WTC11 (cell line): ENCODE results near the gene WDFY3. TPM values are rescaled to one million over a fixed set of nuclear protein-coding genes. Genes with fewer than 3 reads are reported as not detected.

Experiments used
- ATAC-seq: fragments of 200-7000 bp; cut with Tn5 transposase; 2 replicates; pipeline ENCODE4 v1.10.0; 2021; ENCODE audit warnings: mild to moderate bottlenecking, moderate library complexity
- CTCF ChIA-PET: fragments of 300-600 bp; sonication (Branson Sonifier 250); formaldehyde crosslinking; loops from one replicate; lab custom pipeline; 2021; ENCODE audit warnings: antibody characterized with exemption; lab: Charles Lee
- POLR2A ChIA-PET: fragments of 350-600 bp; sonication (Branson Sonifier 250); formaldehyde crosslinking; loops from one replicate; lab custom pipeline; 2021; ENCODE audit warnings: antibody characterized with exemption; lab: Charles Lee
- DNase-seq: peaks from one replicate; pipeline ENCODE4 v3.0.0; 2021; ENCODE audit warnings: low spot score
- H3K27ac Mint-ChIP-seq: 2 replicates; pipeline ENCODE4 v1.8.0; 2021; ENCODE audit warnings: mixed read lengths
- H3K27me3 Mint-ChIP-seq: 2 replicates; pipeline ENCODE4 v1.8.0; 2021; ENCODE audit warnings: low read depth, mild to moderate bottlenecking, moderate library complexity, mixed read lengths
- H3K36me3 Mint-ChIP-seq: 2 replicates; pipeline ENCODE4 v1.8.0; 2021; ENCODE audit warnings: mixed read lengths
- H3K4me1 Mint-ChIP-seq: 2 replicates; pipeline ENCODE4 v1.8.0; 2022; ENCODE audit warnings: mixed read lengths
- H3K4me3 Mint-ChIP-seq: 2 replicates; pipeline ENCODE4 v1.8.0; 2021; ENCODE audit warnings: mild to moderate bottlenecking, moderate library complexity, mixed read lengths
- H3K9me3 Mint-ChIP-seq: 2 replicates; pipeline ENCODE4 v1.8.0; 2021; ENCODE audit warnings: mixed read lengths
- ATF1 ChIP-seq: sonication (generic); formaldehyde crosslinking; IDR thresholded peaks from 2 replicates; pipeline ENCODE4 v1.8.1; 2023; ENCODE audit warnings: mild to moderate bottlenecking, moderate library complexity, missing genetic modification reagents
- ESRRA ChIP-seq: sonication (generic); formaldehyde crosslinking; IDR thresholded peaks from 2 replicates; pipeline ENCODE4 v1.8.1; 2022; ENCODE audit warnings: mild to moderate bottlenecking, missing genetic modification reagents, borderline replicate concordance
- FOXJ3 ChIP-seq: sonication (generic); formaldehyde crosslinking; IDR thresholded peaks from 2 replicates; pipeline ENCODE4 v1.9.0; 2021; ENCODE audit warnings: missing genetic modification reagents, mild to moderate bottlenecking, borderline replicate concordance
- JAZF1 ChIP-seq: fragments of 250-450 bp; sonication (Bioruptor Pico); IDR thresholded peaks from 2 replicates; pipeline ENCODE4 v1.9.0; 2021; ENCODE audit warnings: moderate library complexity, mild to moderate bottlenecking, inconsistent platforms
- MYBL2 ChIP-seq: sonication (generic); formaldehyde crosslinking; IDR thresholded peaks from 2 replicates; pipeline ENCODE4 v1.8.1; 2023; ENCODE audit warnings: mild to moderate bottlenecking, moderate library complexity, missing genetic modification reagents
- PRRX2 ChIP-seq: fragments of 250-450 bp; sonication (Bioruptor Pico); IDR thresholded peaks from 2 replicates; pipeline ENCODE4 v1.8.0; 2021; ENCODE audit warnings: mild to moderate bottlenecking
- RELA ChIP-seq: sonication (generic); formaldehyde crosslinking; IDR thresholded peaks from 2 replicates; pipeline ENCODE4 v1.8.1; 2022; ENCODE audit warnings: missing genetic modification reagents, mild to moderate bottlenecking, borderline replicate concordance
- RORB ChIP-seq: fragments of 250-450 bp; sonication (Bioruptor Pico); IDR thresholded peaks from 2 replicates; pipeline ENCODE4 v1.9.0; 2021; ENCODE audit warnings: mild to moderate bottlenecking
- SOX15 ChIP-seq: fragments of 250-450 bp; sonication (Bioruptor Pico); IDR thresholded peaks from 2 replicates; pipeline ENCODE4 v1.9.0; 2021; ENCODE audit warnings: mild to moderate bottlenecking
- ZNF317 ChIP-seq: sonication (generic); formaldehyde crosslinking; IDR thresholded peaks from 2 replicates; pipeline ENCODE4 v1.8.1; 2023; ENCODE audit warnings: low read depth, mild to moderate bottlenecking, moderate library complexity, missing genetic modification reagents, borderline replicate concordance
- ZNF396 ChIP-seq: fragments of 250-450 bp; sonication (Bioruptor Pico); IDR thresholded peaks from 2 replicates; pipeline ENCODE4 v1.8.0; 2021; ENCODE audit warnings: mild to moderate bottlenecking, moderate library complexity, borderline replicate concordance
- total RNA-seq: library from RNA; stranded (reverse); gene quantifications from 3 replicates; pipeline ENCODE4 v1.2.3, GENCODE V29; 2021
- TF ChIP-seq, protein P1 (sequence below): fragments of 250-450 bp; sonication (Bioruptor Pico); IDR thresholded peaks from 2 replicates; pipeline ENCODE4 v1.9.0; 2021; ENCODE audit warnings: mild to moderate bottlenecking, borderline replicate concordance
- TF ChIP-seq, protein P2 (sequence below): sonication (generic); formaldehyde crosslinking; IDR thresholded peaks from 2 replicates; pipeline ENCODE4 v1.8.1; 2022; ENCODE audit warnings: low read depth, mild to moderate bottlenecking, moderate library complexity, missing genetic modification reagents, borderline replicate concordance
- TF ChIP-seq, protein P3 (sequence below): sonication (generic); formaldehyde crosslinking; IDR thresholded peaks from 2 replicates; pipeline ENCODE4 v1.8.0; 2022; ENCODE audit warnings: mild to moderate bottlenecking, missing genetic modification reagents
- TF ChIP-seq, protein P4 (sequence below): sonication (generic); formaldehyde crosslinking; IDR thresholded peaks from 2 replicates; pipeline ENCODE4 v1.8.1; 2022; ENCODE audit warnings: mild to moderate bottlenecking, missing genetic modification reagents, moderate library complexity, borderline replicate concordance
- TF ChIP-seq, protein P5 (sequence below): sonication (generic); formaldehyde crosslinking; IDR thresholded peaks from 2 replicates; pipeline ENCODE4 v1.8.0; 2022; ENCODE audit warnings: mild to moderate bottlenecking, missing genetic modification reagents

WDFY3 gene
- total RNA-seq, 1 experiment from 2014 or later, result 77.2 TPM

DNA sequence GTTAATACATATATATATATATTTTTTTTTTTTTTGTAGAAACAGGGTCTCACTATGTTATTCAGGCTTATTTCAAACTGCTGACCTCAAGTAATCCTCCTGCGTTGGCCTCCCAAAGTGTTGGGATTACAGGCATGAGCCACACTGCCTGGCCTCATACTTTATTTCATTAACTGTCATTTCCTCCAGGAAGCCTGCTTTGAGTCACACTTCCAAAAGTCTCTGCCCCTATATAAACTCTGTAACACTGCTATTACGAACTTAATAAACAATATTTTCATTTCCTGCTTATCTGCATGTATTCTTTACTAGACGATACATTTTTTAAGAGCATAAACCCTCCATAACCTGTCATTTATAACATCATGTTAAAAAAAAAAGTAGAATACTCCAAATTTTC is 167.2 kb downstream of the WDFY3 start (continued):
- TF ChIP-seq, protein P1, sequence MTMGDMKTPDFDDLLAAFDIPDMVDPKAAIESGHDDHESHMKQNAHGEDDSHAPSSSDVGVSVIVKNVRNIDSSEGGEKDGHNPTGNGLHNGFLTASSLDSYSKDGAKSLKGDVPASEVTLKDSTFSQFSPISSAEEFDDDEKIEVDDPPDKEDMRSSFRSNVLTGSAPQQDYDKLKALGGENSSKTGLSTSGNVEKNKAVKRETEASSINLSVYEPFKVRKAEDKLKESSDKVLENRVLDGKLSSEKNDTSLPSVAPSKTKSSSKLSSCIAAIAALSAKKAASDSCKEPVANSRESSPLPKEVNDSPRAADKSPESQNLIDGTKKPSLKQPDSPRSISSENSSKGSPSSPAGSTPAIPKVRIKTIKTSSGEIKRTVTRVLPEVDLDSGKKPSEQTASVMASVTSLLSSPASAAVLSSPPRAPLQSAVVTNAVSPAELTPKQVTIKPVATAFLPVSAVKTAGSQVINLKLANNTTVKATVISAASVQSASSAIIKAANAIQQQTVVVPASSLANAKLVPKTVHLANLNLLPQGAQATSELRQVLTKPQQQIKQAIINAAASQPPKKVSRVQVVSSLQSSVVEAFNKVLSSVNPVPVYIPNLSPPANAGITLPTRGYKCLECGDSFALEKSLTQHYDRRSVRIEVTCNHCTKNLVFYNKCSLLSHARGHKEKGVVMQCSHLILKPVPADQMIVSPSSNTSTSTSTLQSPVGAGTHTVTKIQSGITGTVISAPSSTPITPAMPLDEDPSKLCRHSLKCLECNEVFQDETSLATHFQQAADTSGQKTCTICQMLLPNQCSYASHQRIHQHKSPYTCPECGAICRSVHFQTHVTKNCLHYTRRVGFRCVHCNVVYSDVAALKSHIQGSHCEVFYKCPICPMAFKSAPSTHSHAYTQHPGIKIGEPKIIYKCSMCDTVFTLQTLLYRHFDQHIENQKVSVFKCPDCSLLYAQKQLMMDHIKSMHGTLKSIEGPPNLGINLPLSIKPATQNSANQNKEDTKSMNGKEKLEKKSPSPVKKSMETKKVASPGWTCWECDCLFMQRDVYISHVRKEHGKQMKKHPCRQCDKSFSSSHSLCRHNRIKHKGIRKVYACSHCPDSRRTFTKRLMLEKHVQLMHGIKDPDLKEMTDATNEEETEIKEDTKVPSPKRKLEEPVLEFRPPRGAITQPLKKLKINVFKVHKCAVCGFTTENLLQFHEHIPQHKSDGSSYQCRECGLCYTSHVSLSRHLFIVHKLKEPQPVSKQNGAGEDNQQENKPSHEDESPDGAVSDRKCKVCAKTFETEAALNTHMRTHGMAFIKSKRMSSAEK, result no peak
- TF ChIP-seq ESRRA (CRISPR knock-in tag) (no peak), PRRX2 (CRISPR knock-in tag) (no peak), ZNF396 (no peak), RORB (CRISPR knock-in tag) (no peak), FOXJ3 (CRISPR knock-in tag) (no peak), ZNF317 (CRISPR knock-in tag) (no peak), MYBL2 (CRISPR knock-in tag) (no peak), JAZF1 (CRISPR knock-in tag) (no peak)
- TF ChIP-seq, protein P2, sequence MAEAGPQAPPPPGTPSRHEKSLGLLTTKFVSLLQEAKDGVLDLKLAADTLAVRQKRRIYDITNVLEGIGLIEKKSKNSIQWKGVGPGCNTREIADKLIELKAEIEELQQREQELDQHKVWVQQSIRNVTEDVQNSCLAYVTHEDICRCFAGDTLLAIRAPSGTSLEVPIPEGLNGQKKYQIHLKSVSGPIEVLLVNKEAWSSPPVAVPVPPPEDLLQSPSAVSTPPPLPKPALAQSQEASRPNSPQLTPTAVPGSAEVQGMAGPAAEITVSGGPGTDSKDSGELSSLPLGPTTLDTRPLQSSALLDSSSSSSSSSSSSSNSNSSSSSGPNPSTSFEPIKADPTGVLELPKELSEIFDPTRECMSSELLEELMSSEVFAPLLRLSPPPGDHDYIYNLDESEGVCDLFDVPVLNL (CRISPR knock-in tag), result no peak

DNA sequence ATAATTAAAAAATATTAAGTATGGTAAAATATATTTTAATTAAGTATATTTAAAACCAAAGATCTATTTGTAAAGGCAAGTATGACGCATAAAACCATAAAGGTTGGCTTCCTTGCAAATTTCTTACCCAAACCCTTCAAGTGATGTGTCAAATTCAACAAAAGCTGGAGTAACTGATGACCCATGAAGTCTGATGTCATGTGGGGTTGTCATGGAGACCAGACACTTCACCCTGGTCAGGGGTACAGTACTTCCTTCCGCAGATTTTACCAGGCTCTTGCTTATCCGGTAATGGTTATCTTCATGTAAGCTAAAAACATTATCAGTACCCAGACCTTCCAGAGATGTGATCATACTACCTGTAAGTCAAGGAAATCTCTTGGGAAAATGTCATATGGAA is 170.1 kb downstream of the WDFY3 start:
- H3K36me3 Mint-ChIP-seq, result peaks cover 17% of the 10 kb centered on the region
- no peaks in the 10 kb centered on the region for H3K9me3 Mint-ChIP-seq
- no peaks in the 10 kb centered on the region for H3K4me1 Mint-ChIP-seq
- no peak for TF ChIP-seq SOX15
- TF ChIP-seq, protein P3, sequence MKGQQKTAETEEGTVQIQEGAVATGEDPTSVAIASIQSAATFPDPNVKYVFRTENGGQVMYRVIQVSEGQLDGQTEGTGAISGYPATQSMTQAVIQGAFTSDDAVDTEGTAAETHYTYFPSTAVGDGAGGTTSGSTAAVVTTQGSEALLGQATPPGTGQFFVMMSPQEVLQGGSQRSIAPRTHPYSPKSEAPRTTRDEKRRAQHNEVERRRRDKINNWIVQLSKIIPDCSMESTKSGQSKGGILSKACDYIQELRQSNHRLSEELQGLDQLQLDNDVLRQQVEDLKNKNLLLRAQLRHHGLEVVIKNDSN (CRISPR knock-in tag), result no peak
- no peak for TF ChIP-seq RELA (CRISPR knock-in tag)
- no peak for TF ChIP-seq ATF1 (CRISPR knock-in tag)
- TF ChIP-seq, protein P4, sequence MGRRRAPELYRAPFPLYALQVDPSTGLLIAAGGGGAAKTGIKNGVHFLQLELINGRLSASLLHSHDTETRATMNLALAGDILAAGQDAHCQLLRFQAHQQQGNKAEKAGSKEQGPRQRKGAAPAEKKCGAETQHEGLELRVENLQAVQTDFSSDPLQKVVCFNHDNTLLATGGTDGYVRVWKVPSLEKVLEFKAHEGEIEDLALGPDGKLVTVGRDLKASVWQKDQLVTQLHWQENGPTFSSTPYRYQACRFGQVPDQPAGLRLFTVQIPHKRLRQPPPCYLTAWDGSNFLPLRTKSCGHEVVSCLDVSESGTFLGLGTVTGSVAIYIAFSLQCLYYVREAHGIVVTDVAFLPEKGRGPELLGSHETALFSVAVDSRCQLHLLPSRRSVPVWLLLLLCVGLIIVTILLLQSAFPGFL, result no peak
- TF ChIP-seq, protein P5, sequence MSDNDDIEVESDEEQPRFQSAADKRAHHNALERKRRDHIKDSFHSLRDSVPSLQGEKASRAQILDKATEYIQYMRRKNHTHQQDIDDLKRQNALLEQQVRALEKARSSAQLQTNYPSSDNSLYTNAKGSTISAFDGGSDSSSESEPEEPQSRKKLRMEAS (CRISPR knock-in tag), result no peak
- CTCF ChIA-PET, result no interaction called here
- no peak overlapping the region for H3K27ac Mint-ChIP-seq
- no peak for DNase-seq
- no peak for ATAC-seq
- no peaks in the 10 kb centered on the region for H3K27me3 Mint-ChIP-seq
- POLR2A ChIA-PET, result no interaction called here
- H3K4me3 Mint-ChIP-seq, result no peak overlapping the region
